GM13976 (cell line): ENCODE measurements around the gene LMO2.

Experiments used
- DNase-seq: peaks from one replicate; pipeline ENCODE4 v3.0.0; 2012; ENCODE audit warnings: low spot score
- in situ Hi-C: fragments of 300-500 bp; cut with MboI; formaldehyde crosslinking; loops from one replicate; pipeline ENCODE4 v1.12.0; 2022; ENCODE audit warnings: low sequenced_read_pairs, mixed read lengths, inconsistent platforms; ENCODE audit not compliant: unreplicated experiment
- TF ChIP-seq, protein P1 (sequence below): IDR thresholded peaks from 2 replicates; pipeline ENCODE4 v1.5.1; 2012; ENCODE audit warnings: borderline replicate concordance, mild to moderate bottlenecking; ENCODE audit not compliant: insufficient read depth; ENCODE audit errors: extremely low read depth, missing control alignments, control extremely low read depth

LMO2 gene

DNA sequence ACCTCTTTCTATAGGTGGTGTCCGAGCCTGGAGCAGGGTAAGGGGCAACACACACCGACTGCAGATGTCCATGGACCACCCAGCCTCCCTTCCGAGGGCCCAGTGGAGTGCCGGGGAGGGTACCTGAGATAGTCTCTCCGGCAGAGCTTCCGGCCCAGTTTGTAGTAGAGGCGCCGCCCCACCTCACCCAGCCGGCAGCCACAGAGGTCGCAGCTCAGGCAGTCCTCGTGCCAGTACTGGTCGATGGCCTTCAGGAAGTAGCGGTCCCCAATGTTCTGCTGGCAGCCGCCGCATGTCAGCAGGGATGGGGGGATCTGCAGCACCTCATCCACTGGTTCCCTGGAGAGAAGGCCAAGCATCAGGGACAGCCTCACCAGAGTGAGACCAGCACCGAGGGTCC lies 27.4 kb downstream of the LMO2 start:
- TF ChIP-seq, protein P1, sequence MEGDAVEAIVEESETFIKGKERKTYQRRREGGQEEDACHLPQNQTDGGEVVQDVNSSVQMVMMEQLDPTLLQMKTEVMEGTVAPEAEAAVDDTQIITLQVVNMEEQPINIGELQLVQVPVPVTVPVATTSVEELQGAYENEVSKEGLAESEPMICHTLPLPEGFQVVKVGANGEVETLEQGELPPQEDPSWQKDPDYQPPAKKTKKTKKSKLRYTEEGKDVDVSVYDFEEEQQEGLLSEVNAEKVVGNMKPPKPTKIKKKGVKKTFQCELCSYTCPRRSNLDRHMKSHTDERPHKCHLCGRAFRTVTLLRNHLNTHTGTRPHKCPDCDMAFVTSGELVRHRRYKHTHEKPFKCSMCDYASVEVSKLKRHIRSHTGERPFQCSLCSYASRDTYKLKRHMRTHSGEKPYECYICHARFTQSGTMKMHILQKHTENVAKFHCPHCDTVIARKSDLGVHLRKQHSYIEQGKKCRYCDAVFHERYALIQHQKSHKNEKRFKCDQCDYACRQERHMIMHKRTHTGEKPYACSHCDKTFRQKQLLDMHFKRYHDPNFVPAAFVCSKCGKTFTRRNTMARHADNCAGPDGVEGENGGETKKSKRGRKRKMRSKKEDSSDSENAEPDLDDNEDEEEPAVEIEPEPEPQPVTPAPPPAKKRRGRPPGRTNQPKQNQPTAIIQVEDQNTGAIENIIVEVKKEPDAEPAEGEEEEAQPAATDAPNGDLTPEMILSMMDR, result no peak
- no peak for DNase-seq
- in situ Hi-C loops, result no loop called here

DNA sequence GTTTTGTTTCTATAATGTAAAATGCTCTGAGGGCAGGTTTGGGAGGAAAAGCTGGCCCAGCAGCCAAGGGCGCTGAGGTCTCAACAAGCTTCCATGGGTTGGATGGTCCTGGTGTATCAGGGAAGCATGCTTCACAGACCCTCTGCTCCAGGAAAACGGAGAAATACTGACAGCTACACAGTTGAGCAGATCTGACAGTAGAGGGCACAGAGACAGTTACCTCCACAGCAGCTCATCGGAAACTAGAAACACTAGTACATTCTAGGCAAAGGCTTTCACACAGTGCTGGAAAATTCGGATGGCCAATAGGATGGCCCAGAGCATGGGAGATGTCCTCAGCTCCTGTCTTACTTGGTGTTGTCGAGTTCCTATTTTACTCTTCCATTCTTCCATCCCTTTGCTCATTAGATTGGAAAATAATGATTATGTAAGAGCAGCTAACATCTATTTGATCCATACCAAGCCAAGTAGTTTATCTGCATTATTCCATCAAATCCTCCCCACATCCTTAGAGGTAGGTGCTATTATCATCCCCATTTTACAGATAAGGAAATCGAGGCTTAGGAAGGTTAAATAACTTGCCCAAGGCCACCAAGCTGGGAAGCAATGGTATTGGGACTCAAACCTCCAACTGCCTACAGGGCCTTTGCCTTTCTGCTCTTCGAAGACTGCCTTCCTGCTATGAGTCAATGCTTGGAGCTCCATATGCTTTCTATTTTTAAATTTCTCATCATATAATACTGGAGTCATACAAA lies 28.3 kb downstream of the LMO2 start:
- in situ Hi-C loops, result no loop called here
- TF ChIP-seq, protein P1, result no peak
- DNase-seq, result no peak

DNA sequence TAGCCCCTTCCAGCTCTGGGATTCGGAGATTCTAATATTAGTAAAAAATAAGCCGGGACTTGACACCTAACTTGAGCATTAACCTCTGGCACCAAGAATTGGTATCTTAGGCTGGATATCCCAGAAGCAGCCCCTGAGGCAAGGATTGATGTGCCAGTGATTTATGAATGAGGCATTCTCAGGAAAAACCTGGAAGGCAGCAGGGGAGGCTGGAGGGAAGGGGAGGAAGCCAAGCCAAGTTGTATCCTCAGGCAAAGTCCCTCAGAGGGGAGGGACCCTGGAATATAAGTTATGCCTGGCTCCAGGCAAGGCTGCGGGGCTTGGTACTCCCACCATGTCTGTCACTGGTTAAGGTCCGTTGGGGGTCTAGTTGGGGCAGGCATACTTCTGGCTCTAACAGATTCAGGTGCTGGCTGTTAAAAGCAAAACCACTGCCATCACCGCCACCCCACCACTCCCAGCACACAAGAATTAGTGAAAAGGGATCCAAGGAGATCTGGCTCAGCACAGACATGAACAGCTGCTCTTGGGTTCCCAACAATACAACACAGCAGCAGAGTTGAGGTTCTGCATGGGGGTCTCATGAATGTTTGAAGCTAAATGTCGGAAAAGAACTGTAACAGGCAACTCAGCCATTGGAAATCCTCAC lies 29.8 kb downstream of the LMO2 start:
- in situ Hi-C loops, result no loop called here
- no peak for DNase-seq
- TF ChIP-seq, protein P1, result no peak

DNA sequence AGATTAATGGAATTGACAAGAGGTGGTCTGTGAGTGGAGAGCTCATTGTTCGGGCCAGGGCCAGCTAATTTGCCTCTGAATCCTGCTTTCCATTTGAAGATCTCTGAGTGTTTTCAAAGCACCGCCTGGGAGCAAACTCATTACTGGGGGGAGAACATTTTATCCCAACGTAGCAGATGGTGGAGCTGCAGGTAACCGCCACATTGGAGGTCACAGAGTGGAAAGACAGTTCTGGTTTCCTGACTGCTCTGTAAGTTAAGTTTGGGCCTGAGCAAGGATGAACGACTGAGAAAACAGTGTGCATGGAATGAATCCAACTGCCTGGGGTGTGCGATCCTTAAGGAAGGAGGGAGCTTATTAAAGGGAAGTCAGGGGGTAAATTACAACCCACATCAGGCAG lies 30.5 kb downstream of the LMO2 start:
- in situ Hi-C loops, result no loop called here
- TF ChIP-seq, protein P1, result no peak
- DNase-seq, result no peak

DNA sequence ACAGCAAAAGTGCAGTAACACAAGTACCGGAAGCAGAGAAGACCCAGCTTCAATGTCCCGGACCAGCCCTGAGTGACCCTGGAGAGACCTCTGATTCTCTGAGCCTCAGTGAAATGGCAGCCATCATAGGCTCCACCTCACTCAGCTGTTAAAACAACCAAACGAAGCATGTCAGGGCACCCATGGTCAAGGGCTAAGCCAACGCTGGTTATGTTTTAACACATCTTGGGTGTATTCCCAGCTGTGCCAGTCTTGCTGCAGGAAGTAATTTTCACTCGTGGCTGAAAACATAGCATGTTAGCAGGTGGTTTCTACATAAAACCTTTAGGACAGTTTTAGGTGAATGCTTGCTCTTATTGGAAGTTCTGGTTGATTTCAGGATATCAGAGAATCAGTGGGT lies 30.9 kb downstream of the LMO2 start:
- TF ChIP-seq, protein P1, result no peak
- no peak for DNase-seq
- in situ Hi-C loops, result no loop called here

DNA sequence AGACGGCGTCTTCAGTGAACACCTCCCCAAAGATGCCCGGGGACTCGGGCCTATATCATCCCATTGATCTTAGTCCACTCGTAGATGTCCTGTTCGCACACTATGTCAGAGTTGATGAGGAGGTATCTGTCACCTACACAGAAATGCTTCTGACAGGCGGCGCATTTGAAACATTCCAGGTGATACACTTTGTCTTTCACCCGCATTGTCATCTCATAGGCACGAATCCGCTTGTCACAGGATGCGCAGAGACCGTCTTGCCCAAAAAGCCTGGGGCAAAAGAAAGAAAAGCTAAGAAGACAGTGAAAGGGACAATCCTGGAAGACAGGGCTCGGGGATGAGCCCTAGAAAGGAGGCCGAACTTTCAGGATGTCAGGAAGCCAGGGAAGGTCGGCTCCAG lies 32.6 kb downstream of the LMO2 start:
- in situ Hi-C loops, result loop anchor here (5.0 to 10.0 kb wide), 2 partner anchors 113 to 505 kb away; no protein-coding TSS in a partner anchor
- DNase-seq, result no peak
- TF ChIP-seq, protein P1, result no peak

DNA sequence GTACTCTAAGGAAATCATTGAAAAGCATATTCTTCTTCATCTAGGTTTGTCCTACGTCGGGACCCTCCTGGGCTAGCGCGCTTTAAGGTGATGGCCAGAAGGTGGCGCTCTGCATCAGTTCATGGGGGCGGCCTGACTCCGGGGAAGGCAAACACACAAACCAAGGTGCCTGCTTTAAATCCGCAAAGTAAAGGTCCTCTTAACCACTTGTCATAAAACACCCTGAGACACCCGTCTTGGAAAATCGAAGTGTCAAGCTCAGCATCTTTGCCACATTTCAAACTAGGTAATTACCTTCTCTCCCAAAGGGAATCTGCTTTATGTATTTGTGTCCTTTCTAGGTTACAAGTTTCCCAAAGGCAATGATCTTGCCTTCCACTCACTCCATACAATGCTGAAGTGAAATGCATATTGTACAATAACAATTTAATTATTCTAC lies 33.9 kb downstream of the LMO2 start:
- in situ Hi-C loops, result loop anchor here (5.0 to 10.0 kb wide), 2 partner anchors 114 to 507 kb away; no protein-coding TSS in a partner anchor
- DNase-seq, result peak; percentile 77
- TF ChIP-seq, protein P1, result peak; percentile 87
